Body of pancreas (tissue), 4 donors: ENCODE measurements around the gene PITPNC1. TPM values are rescaled to one million over a fixed set of nuclear protein-coding genes. Genes with fewer than 3 reads are reported as not detected.
"Not testable (repeated sequence)": the region's sequence is repeated elsewhere in the genome, so short reads cannot be mapped to it uniquely, and the experiment has no call there.

Experiments
- ATAC-seq: fragments of 150-250 bp; one replicate; pipeline ENCODE4 v1.9.1; 2016
- DNase-seq, 4 donors: peaks; one replicate each; pipeline ENCODE4 v3.0.0-alpha.2; 2019
- H3K27ac ChIP-seq, 4 donors: fragments of 200-600 bp; sonication (generic); 1 replicate in 3 of 4; 2 replicates in 1 of 4; pipeline versions ENCODE4 v1.5.1 to v1.6.1; 2016 to 2019; ENCODE audit warnings: mild to moderate bottlenecking in 1 of 4, mixed read lengths in 1 of 4, moderate library complexity in 1 of 4
- H3K27me3 ChIP-seq, 2 donors: fragments of 200-600 bp; sonication (generic); one replicate each; pipeline ENCODE4 v1.6.0; 2016; ENCODE audit warnings: mild to moderate bottlenecking in 1 of 2
- H3K36me3 ChIP-seq, 2 donors: fragments of 200-600 bp; sonication (generic); replicated peaks in 1 of 2; 2 replicates each; pipeline ENCODE4 v1.5.1; 2016; ENCODE audit warnings: low read depth in 2 of 2; ENCODE audit not compliant: insufficient read depth in 1 of 2
- H3K4me1 ChIP-seq: fragments of 200-600 bp; sonication (generic); one replicate; pipeline ENCODE4 v1.6.0; 2016
- H3K4me3 ChIP-seq, 2 donors: fragments of 200-600 bp; sonication (generic); 1 replicate in 1 of 2; 2 replicates in 1 of 2; pipeline ENCODE4 v1.5.1; 2016 to 2019
- H3K9me3 ChIP-seq, 3 donors: fragments of 200-600 bp; sonication (generic); 1 replicate in 2 of 3; 2 replicates in 1 of 3; pipeline ENCODE4 v1.5.1; 2016
- POLR2A ChIP-seq, 3 donors: fragments of 450-650 bp; IDR thresholded peaks; one replicate each; pipeline ENCODE4 v1.6.1; 2016; ENCODE audit warnings: antibody characterized with exemption in 3 of 3, mild to moderate bottlenecking in 2 of 3
- WGBS, 2 donors: methylation state at CpG; one replicate each; pipeline ENCODE4 v1.1.5; 2017; 5-methylcytosine and 5-hydroxymethylcytosine counted together
- intact Hi-C: fragments of 100-400 bp; cut with DNase I; formaldehyde crosslinking; loops from one replicate; pipeline ENCODE4 v1.15.1; 2023
- total RNA-seq, 2 donors: library from RNA; depleted of rRNA; stranded (reverse); fragments of >200 nt; gene quantifications; one replicate each; pipeline ENCODE4 v1.1.0, GENCODE V29; 2016
- TF ChIP-seq, protein P1 (sequence below), 7 experiments: fragments of 450-650 bp in 4 of 7; fragments of 200-600 bp in 3 of 7; sonication (generic) in 3 of 7; IDR thresholded peaks; one replicate each; pipeline ENCODE4 v1.5.1; 2016 to 2019; ENCODE audit warnings: antibody characterized with exemption in 7 of 7

The PITPNC1 gene
- total RNA-seq, 2 donors from 2014 or later: 11.9 to 17.5 TPM

DNA sequence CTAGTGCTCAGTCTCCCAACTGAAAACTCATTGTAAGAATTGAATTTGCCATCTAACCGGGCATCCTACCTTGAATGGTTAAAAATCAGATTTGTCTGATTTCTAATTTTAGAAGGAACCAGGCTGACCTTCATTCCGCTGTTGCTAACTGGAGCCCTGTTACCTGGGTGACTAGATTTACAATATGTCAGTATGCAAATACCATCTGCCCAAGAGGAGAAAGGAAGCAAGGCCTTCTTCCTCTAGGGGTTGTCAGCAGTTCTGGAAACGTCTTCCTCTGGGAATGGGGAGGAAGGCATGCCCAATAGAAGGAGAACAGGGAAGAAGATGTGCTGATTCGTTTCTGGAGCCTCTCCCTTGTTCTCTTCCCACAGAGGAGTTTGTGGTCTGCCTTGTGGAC is 137.9 kb downstream of the PITPNC1 start:
- H3K36me3 ChIP-seq: no peaks in the 10 kb centered on the region
- peak; percentile 91 for ATAC-seq
- H3K9me3 ChIP-seq: no peaks in the 10 kb centered on the region
- TF ChIP-seq POLR2A (IDR thresholded peaks at IDR 0.05): peak in 1 of 3 donors; percentile 10
- TF ChIP-seq, protein P1, sequence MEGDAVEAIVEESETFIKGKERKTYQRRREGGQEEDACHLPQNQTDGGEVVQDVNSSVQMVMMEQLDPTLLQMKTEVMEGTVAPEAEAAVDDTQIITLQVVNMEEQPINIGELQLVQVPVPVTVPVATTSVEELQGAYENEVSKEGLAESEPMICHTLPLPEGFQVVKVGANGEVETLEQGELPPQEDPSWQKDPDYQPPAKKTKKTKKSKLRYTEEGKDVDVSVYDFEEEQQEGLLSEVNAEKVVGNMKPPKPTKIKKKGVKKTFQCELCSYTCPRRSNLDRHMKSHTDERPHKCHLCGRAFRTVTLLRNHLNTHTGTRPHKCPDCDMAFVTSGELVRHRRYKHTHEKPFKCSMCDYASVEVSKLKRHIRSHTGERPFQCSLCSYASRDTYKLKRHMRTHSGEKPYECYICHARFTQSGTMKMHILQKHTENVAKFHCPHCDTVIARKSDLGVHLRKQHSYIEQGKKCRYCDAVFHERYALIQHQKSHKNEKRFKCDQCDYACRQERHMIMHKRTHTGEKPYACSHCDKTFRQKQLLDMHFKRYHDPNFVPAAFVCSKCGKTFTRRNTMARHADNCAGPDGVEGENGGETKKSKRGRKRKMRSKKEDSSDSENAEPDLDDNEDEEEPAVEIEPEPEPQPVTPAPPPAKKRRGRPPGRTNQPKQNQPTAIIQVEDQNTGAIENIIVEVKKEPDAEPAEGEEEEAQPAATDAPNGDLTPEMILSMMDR (IDR thresholded peaks at IDR 0.05): no peak
- peak; percentile 35 to 58 (median 47) for DNase-seq
- intact Hi-C loops: no loop called here
- WGBS, 2 donors: 10 to 16% methylated on average over 4 of the region's 4 CpGs
- no peaks in the 10 kb centered on the region for H3K27me3 ChIP-seq
- peaks cover 23% of the 10 kb centered on the region for H3K4me1 ChIP-seq
- H3K4me3 ChIP-seq: no peak overlapping the region
- H3K27ac ChIP-seq: peak overlapping the region; percentile 58 to 67 (median 62)

DNA sequence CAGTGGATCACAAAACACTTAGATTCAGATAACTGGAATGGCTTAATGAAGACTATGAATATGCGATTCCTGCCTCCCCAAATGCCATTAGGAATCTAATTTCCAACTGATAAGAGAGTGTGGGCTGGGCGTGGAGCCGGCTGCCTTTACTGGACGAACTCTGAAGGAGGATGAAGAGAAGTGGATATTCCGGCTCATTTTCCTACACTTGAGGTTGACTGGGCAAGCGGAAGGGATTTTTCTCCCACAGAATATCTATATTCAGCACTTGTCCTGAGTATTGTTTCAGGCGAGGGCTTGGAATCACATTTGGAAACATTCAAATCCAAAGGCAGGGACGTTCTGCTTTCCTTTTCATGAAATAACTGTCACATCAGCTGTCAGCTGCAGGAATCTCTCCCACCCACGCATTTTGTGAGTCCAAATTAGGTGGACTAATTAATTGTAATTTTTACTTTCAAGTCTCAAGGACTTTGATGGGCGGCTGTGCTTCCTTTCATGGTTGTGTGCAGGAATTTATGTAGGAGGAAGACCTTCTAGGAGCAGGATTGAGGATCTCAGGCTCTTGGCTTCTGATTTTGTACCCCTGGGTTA is 138.5 kb downstream of the PITPNC1 start:
- H3K36me3 ChIP-seq: no peaks in the 10 kb centered on the region
- ATAC-seq: peak; percentile 71
- TF ChIP-seq, protein P1 (IDR thresholded peaks at IDR 0.05): no peak
- TF ChIP-seq POLR2A (IDR thresholded peaks at IDR 0.05): no peak
- WGBS, 2 donors: 26% methylated on average over 10 of the region's 10 CpGs
- no peaks in the 10 kb centered on the region for H3K9me3 ChIP-seq
- peaks cover 25% of the 10 kb centered on the region for H3K4me1 ChIP-seq
- H3K4me3 ChIP-seq: no peak overlapping the region
- peak overlapping the region; percentile 58 to 67 (median 62) for H3K27ac ChIP-seq
- intact Hi-C loops: no loop called here
- no peaks in the 10 kb centered on the region for H3K27me3 ChIP-seq
- peak in 1 of 4 donors; percentile 44 for DNase-seq

DNA sequence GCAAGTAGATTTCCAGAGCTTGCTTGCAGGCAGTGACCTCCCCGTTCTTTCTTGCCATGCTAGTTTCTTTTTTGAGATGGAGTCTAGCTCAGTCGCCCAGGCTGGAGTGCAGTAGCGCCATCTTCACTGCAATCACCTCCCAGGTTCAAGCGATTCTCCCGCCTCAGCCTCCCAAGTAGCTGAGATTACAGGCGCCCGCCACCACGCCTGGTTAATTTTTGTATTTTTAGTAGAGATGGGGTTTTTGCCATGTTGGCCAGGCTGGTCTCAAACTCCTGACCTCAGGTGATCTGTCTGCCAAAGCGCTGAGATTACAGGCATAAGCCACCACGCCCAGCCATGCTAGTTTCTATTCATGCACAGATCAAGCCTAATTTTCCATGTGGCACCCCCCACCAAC is 139.5 kb downstream of the PITPNC1 start:
- not testable (repeated sequence) for ATAC-seq

DNA sequence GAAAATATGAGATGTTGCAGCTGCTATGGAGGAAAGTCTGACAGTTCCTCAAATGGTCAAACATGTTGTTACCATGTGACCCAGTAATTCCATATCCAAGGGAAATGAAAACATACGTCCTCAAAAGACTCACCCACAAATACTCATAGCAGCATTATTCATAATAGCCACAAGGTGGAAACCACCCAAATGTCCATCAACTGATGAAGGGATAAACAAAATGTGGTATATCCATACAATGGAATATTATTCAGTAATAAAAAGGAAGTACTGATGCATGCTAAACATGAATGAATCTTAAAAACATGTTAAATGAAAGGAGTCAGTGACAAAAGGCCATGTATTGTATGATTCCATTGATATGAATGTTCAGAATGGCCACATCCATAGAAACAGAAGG is 140.2 kb downstream of the PITPNC1 start:
- H3K4me1 ChIP-seq: peaks cover 41% of the 10 kb centered on the region
- H3K27ac ChIP-seq: no peak overlapping the region
- no peaks in the 10 kb centered on the region for H3K36me3 ChIP-seq
- H3K27me3 ChIP-seq: no peaks in the 10 kb centered on the region
- ATAC-seq: no peak
- no peak overlapping the region for H3K4me3 ChIP-seq
- intact Hi-C loops: no loop called here
- no peak for TF ChIP-seq POLR2A (IDR thresholded peaks at IDR 0.05)
- TF ChIP-seq, protein P1 (IDR thresholded peaks at IDR 0.05): no peak
- H3K9me3 ChIP-seq: no peaks in the 10 kb centered on the region
- DNase-seq: no peak
- 34 to 54% methylated on average over 1 of the region's 1 CpG for WGBS, 2 donors

More for the DNA sequence above, 139.5 kb downstream of the PITPNC1 start:
- DNase-seq, H3K9me3 ChIP-seq, intact Hi-C loops, H3K4me3 ChIP-seq, H3K36me3 ChIP-seq, H3K27me3 ChIP-seq: not testable (repeated sequence)
- H3K4me1 ChIP-seq: peaks cover 35% of the 10 kb centered on the region
- WGBS, 2 donors: 90 to 95% methylated on average over 10 of the region's 10 CpGs
- peak overlapping the region in 1 of 4 donors; percentile 65 for H3K27ac ChIP-seq

DNA sequence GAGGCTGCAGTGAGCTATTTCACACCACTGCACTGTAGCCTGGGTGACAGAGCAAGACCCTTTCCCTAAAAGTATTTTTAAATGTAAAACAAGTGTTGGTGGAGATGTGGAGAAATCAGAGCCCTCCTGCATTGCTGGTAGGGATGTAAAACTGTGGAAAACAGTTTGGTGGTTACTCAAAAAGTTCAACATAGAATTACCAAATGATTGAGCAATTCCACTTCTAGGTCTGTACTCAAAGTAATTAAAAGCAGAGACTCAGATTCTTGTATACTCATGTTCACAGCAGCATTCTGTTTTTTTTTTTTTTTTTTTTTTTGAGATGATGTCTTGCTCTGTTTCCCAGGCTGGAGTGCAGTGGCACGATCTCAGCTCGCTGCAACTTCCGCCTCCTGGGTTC is 141.8 kb downstream of the PITPNC1 start:
- Histone ChIP-seq H3K9me3 (no peaks in the 10 kb centered on the region), H3K4me1 (peaks cover 41% of the 10 kb centered on the region), H3K27me3 (no peaks in the 10 kb centered on the region), H3K27ac (no peak overlapping the region), H3K4me3 (no peak overlapping the region), H3K36me3 (no peaks in the 10 kb centered on the region)
- WGBS, 2 donors: 100% methylated on average over 3 of the region's 3 CpGs
- intact Hi-C loops: no loop called here
- TF ChIP-seq POLR2A (IDR thresholded peaks at IDR 0.05): no peak
- TF ChIP-seq, protein P1 (IDR thresholded peaks at IDR 0.05): no peak
- no peak for ATAC-seq
- DNase-seq: no peak
